Upper lobe of left lung (tissue), 4 donors: ENCODE results near the gene DSCAM.

Experiments
- CTCF ChIP-seq, 6 experiments: fragments of 450-650 bp in 4 of 6; fragments of 200-600 bp in 2 of 6; sonication (generic) in 2 of 6; IDR thresholded peaks; one replicate each; pipeline ENCODE4 v1.5.1; 2016 to 2019; ENCODE audit warnings: antibody characterized with exemption in 6 of 6
- POLR2AphosphoS5 ChIP-seq, 2 donors: sonication (generic); formaldehyde crosslinking; IDR thresholded peaks; one replicate each; pipeline ENCODE4 v1.5.1; 2017; ENCODE audit warnings: antibody characterized with exemption in 2 of 2

GRCh38 chr21:40160911-40161310, 686.0 kb downstream of the DSCAM start:
- TF ChIP-seq POLR2AphosphoS5 (IDR thresholded peaks at IDR 0.05) (no peak), CTCF (IDR thresholded peaks at IDR 0.05) (no peak)
